Measurements from ENCODE around the gene SLC25A45. TPM values are rescaled to one million over a fixed set of nuclear protein-coding genes. Genes with fewer than 3 reads are reported as not detected.
A peak's percentile ranks its signal among the peaks of the same experiment; 100 is the strongest.

The SLC25A45 gene
- total RNA-seq, 2 donors from 2014 or later: 52.4 to 67.2 TPM

DNA sequence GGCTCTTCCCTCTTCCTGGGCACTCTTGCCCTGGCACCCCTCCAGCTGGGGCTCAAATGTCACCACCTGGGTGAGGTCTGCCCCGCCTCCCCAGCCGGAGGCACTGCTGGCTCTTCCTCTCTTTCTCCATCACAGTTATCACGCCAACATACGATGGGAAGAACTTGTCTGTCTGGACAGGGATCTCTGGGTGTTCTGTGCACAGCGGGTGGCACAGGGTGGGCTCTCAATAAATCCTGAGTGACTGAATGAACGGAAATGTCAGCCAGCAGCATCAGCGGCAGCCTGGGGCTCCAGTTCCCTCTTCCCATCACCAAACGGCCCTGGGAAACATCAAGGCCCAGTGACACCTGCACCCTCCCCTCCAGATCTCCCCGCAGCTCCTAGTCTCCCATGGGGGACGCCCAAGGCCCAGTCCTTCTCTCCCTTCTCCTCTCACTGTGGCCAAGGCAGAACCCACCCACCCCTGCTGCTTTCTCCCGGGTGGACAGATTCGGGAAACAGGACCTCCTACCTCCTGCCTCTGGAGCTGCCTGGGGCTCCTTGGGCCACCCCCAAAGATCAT is 440 bp upstream of the SLC25A45 start:
- ATAC-seq (peak; percentile 28), DNase-seq (peak; percentile 90 to 96 (median 92))
- TF ChIP-seq, protein P1, sequence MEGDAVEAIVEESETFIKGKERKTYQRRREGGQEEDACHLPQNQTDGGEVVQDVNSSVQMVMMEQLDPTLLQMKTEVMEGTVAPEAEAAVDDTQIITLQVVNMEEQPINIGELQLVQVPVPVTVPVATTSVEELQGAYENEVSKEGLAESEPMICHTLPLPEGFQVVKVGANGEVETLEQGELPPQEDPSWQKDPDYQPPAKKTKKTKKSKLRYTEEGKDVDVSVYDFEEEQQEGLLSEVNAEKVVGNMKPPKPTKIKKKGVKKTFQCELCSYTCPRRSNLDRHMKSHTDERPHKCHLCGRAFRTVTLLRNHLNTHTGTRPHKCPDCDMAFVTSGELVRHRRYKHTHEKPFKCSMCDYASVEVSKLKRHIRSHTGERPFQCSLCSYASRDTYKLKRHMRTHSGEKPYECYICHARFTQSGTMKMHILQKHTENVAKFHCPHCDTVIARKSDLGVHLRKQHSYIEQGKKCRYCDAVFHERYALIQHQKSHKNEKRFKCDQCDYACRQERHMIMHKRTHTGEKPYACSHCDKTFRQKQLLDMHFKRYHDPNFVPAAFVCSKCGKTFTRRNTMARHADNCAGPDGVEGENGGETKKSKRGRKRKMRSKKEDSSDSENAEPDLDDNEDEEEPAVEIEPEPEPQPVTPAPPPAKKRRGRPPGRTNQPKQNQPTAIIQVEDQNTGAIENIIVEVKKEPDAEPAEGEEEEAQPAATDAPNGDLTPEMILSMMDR (IDR thresholded peaks at IDR 0.05): no peak
- TF ChIP-seq POLR2A (IDR thresholded peaks at IDR 0.05): no peak
- WGBS, 2 donors: 8 to 10% methylated on average over 7 to 12 of the region's 12 CpGs
- Histone ChIP-seq H3K36me3 (replicated peaks in 1 of 2; ENCODE audit: insufficient read depth in 1 of 2, low read depth in 2 of 2) (no peaks in the 10 kb centered on the region), H3K27me3 (no peaks in the 10 kb centered on the region), H3K4me1 (peaks cover 94% of the 10 kb centered on the region), H3K9me3 (no peaks in the 10 kb centered on the region), H3K27ac (peak overlapping the region; percentile 97 to 100 (median 100)), H3K4me3 (no peak overlapping the region)
- intact Hi-C loops (cut with DNase I): no loop called here

DNA sequence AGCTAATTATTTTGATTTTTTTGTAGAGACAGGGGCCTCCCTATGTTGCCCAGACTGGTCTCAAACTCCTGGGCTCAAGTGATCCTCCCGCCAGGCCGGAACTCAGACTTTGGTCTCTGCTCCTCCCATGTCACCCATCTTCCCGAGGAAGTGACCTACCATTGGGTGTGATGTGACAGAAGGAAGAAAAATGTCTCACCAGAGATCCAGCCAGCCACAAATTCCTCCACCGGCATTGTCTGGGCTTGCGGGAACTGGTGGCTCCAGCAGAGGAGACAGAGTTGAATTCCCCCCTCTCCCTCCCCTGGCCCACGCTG is 772 bp downstream of the SLC25A45 start:
- intact Hi-C loops (cut with DNase I): no loop called here
- Histone ChIP-seq H3K27me3 (no peaks in the 10 kb centered on the region), H3K9me3 (no peaks in the 10 kb centered on the region), H3K4me3 (no peak overlapping the region), H3K36me3 (replicated peaks in 1 of 2; ENCODE audit: insufficient read depth in 1 of 2, low read depth in 2 of 2) (no peaks in the 10 kb centered on the region), H3K27ac (peak overlapping the region; percentile 97 to 100 (median 100)), H3K4me1 (peaks cover 95% of the 10 kb centered on the region)
- no peak for DNase-seq
- ATAC-seq: no peak
- WGBS, 2 donors: 0 to 1% methylated on average over 2 to 6 of the region's 6 CpGs
- TF ChIP-seq, protein P1 (IDR thresholded peaks at IDR 0.05): no peak
- TF ChIP-seq POLR2A (IDR thresholded peaks at IDR 0.05): no peak

DNA sequence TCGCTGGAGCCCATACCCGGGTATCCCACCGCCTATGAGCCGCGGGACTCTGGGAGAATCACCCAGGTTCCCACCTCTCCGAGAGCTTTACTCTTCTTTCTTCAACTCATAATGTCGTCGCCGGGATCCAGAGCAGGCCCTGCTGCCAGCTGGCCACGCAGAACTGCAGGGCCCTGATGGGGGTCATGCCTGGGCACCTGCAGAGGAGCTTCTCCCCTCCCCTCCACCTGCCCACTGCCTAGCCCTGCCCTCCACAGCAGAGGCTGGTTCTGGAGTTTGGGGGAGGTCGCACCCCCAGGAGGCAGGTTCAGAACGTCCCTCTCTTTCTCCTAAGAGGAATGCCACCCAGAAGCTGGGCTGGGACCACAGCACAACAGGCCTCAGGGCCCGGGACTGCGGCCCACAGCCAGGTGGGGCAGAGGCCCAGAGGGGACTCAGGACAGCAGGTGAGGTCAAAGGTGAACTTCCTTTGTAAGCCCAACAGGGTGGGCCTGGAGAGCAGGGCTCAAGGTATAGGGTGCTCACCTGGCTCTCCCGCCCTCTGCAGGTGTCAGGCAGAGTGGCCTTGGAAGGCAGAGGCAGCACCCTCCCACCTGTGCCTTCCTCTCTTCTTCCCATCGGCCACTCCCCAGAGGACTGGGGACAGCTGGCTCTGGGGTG is 1.9 kb downstream of the SLC25A45 start:
- ATAC-seq: peak; percentile 14
- DNase-seq: peak; percentile 69 to 87 (median 83)
- peak overlapping the region in 1 of 2 donors; percentile 2 for H3K4me3 ChIP-seq
- WGBS, 2 donors: 37 to 41% methylated on average over 12 to 16 of the region's 16 CpGs
- H3K27me3 ChIP-seq: no peaks in the 10 kb centered on the region
- H3K36me3 ChIP-seq (replicated peaks in 1 of 2; ENCODE audit: insufficient read depth in 1 of 2, low read depth in 2 of 2): no peaks in the 10 kb centered on the region
- peak overlapping the region; percentile 97 to 100 (median 100) for H3K27ac ChIP-seq
- H3K4me1 ChIP-seq: peaks cover 88% of the 10 kb centered on the region
- no peaks in the 10 kb centered on the region for H3K9me3 ChIP-seq
- intact Hi-C loops (cut with DNase I): no loop called here
- TF ChIP-seq, protein P1 (IDR thresholded peaks at IDR 0.05): peak in 4 of 7 experiments; percentile 34 to 42 (median 39)
- TF ChIP-seq POLR2A (IDR thresholded peaks at IDR 0.05): peak; percentile 38 to 56 (median 54)

DNA sequence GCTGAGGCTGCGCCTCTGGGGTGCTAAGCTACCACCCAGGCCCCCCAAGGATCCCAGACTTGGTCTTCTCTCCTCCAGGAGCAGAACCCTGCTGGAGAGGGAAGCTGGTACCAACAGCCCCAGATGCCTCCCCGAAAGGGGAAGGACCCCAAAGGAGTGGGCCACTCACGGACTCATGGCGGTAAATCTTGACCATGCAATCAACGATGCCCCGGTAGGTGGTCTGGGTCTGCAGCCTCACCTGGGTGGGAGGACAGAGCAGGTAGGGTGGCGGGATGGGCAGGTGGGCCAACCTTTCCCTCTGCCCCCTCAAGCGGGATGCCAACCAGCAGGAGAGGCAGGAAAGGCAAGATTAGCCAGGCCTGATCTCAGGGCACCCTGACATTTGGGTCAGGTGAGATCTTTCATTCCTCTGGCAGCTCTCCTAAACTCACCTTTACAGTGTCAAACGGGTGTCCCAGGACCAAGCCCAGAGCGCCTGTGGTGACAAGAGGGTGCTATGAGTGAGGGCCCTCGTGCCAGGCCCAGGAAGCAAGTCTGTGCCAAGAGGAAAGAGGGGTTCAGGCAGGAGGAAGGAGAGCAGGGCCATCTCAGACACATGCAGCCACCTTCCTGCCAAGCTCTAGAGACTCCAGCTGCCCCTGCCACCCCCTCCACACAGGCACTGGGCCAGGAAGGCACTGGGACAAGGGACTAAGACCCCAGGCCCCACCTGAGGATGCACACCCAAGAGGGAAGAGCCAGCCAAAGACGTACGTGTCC is 2.6 kb downstream of the SLC25A45 start:
- intact Hi-C loops (cut with DNase I): no loop called here
- Histone ChIP-seq H3K27me3 (no peaks in the 10 kb centered on the region), H3K4me1 (peaks cover 88% of the 10 kb centered on the region), H3K27ac (peak overlapping the region; percentile 97 to 100 (median 100)), H3K9me3 (no peaks in the 10 kb centered on the region), H3K4me3 (peak overlapping the region in 1 of 2 donors; percentile 2), H3K36me3 (replicated peaks in 1 of 2; ENCODE audit: insufficient read depth in 1 of 2, low read depth in 2 of 2) (no peaks in the 10 kb centered on the region)
- whole genome bisulfite sequencing, 2 donors: 24 to 42% methylated on average over 9 to 13 of the region's 13 CpGs
- ATAC-seq (no peak), DNase-seq (peak in 3 of 4 donors; percentile 40 to 56 (median 50))
- TF ChIP-seq POLR2A (IDR thresholded peaks at IDR 0.05): no peak
- TF ChIP-seq, protein P1 (IDR thresholded peaks at IDR 0.05): no peak
